ENCODE data around the gene MMEL1. TPM values are rescaled to one million over a fixed set of nuclear protein-coding genes. Genes with fewer than 3 reads are reported as not detected.
A peak's percentile ranks its signal among the peaks of the same experiment; 100 is the strongest.

The MMEL1 gene
- total and polyA plus RNA-seq, 2 experiments from 2014 or later = 0.57 to 0.90 TPM

DNA sequence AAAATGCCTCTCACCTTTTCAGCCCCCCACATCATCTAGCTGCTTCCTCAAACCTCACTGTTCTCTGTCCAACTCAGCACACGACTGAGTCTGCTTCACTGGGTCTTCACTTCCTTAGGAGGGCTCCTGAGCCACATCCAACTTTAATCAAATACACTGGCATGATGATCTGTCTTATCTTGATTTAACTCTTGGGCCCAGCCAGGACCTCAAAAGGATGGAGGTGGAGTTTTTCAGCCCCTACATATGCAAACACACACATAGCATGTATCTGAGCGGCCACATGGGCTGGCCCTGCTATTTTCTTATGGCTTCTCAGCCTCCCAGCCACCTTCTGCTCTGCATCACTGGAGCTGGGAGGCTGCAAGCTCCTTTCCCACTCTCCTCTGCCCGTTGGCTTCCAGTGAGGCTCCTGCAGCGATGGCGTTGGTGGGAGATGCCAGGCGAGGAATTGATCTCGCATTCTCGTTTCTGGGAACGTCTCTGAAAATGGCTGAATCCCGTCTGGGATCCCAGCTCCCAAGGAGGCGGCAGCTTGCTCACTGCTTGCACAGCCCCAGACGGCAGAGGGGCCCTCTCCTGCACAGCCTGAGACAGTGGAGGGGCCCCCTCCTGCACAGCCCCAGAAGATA, 48.0 kb downstream of the MMEL1 start:
- ATAC-seq (no peak), DNase-seq (ENCODE audit: low spot score) (no peak)
- H4K20me1 ChIP-seq (replicated peaks; ENCODE audit: insufficient read depth) = no peaks in the 10 kb centered on the region
- H3K79me2 ChIP-seq (replicated peaks; ENCODE audit: insufficient read depth) = no peaks in the 10 kb centered on the region
- Mint-ChIP-seq H3K4me1 (peaks cover 24% of the 10 kb centered on the region), H3K27ac (0 out of 2 replicates have a peak overlapping the region, but pooled peaks have one; percentile 62), H3K4me3 (peak overlapping the region; percentile 83), H3K36me3 (ENCODE audit: low read depth) (peaks cover 4% of the 10 kb centered on the region; the same call in 1 of the 3 replicates), H3K9me3 (no peaks in the 10 kb centered on the region), H3K27me3 (ENCODE audit: insufficient read depth, low read depth, poor library complexity) (peaks cover 8% of the 10 kb centered on the region)
- peak overlapping the region; percentile 98 for H3K4me2 ChIP-seq
- H3K27me3 ChIP-seq (ENCODE audit: insufficient read depth) = no peaks in the 10 kb centered on the region
- peak overlapping the region; percentile 88 for H3K4me3 ChIP-seq
- no peak overlapping the region for H2AFZ ChIP-seq
- no peaks in the 10 kb centered on the region for H3F3A ChIP-seq (replicated peaks; ENCODE audit: low read depth)
- H3K27ac ChIP-seq (ENCODE audit: low read depth) = no peak overlapping the region
- H3K4me1 ChIP-seq (ENCODE audit: insufficient read depth) = peaks cover 13% of the 10 kb centered on the region
- H3K36me3 ChIP-seq (ENCODE audit: insufficient read depth) = no peaks in the 10 kb centered on the region
- no peaks in the 10 kb centered on the region for H3K9me2 ChIP-seq (ENCODE audit: insufficient read depth)
- TF ChIP-seq POLR2AphosphoS5 (IDR thresholded peaks at IDR 0.05; ENCODE audit: low read depth) = no peak
- TF ChIP-seq, protein P1, sequence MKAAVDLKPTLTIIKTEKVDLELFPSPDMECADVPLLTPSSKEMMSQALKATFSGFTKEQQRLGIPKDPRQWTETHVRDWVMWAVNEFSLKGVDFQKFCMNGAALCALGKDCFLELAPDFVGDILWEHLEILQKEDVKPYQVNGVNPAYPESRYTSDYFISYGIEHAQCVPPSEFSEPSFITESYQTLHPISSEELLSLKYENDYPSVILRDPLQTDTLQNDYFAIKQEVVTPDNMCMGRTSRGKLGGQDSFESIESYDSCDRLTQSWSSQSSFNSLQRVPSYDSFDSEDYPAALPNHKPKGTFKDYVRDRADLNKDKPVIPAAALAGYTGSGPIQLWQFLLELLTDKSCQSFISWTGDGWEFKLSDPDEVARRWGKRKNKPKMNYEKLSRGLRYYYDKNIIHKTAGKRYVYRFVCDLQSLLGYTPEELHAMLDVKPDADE (IDR thresholded peaks at IDR 0.05) = no peak
- no peak for TF ChIP-seq EZH2phosphoT487 (IDR thresholded peaks at IDR 0.05; ENCODE audit: unreplicated experiment)
- no peak for TF ChIP-seq ZNF331 (CRISPR knock-in tag; IDR thresholded peaks at IDR 0.05; ENCODE audit: low read depth)
- TF ChIP-seq NANOG (IDR thresholded peaks at IDR 0.05; ENCODE audit: borderline replicate concordance) = no peak
- no peak for TF ChIP-seq EZH2 (IDR thresholded peaks at IDR 0.05; ENCODE audit: low read depth, unreplicated experiment)
- no peak for TF ChIP-seq JUNB (IDR thresholded peaks at IDR 0.05; ENCODE audit: unreplicated experiment)
- no peak for TF ChIP-seq CREB1 (CRISPR knock-in tag; IDR thresholded peaks at IDR 0.05; ENCODE audit: low read depth)
- TF ChIP-seq, protein P2, sequence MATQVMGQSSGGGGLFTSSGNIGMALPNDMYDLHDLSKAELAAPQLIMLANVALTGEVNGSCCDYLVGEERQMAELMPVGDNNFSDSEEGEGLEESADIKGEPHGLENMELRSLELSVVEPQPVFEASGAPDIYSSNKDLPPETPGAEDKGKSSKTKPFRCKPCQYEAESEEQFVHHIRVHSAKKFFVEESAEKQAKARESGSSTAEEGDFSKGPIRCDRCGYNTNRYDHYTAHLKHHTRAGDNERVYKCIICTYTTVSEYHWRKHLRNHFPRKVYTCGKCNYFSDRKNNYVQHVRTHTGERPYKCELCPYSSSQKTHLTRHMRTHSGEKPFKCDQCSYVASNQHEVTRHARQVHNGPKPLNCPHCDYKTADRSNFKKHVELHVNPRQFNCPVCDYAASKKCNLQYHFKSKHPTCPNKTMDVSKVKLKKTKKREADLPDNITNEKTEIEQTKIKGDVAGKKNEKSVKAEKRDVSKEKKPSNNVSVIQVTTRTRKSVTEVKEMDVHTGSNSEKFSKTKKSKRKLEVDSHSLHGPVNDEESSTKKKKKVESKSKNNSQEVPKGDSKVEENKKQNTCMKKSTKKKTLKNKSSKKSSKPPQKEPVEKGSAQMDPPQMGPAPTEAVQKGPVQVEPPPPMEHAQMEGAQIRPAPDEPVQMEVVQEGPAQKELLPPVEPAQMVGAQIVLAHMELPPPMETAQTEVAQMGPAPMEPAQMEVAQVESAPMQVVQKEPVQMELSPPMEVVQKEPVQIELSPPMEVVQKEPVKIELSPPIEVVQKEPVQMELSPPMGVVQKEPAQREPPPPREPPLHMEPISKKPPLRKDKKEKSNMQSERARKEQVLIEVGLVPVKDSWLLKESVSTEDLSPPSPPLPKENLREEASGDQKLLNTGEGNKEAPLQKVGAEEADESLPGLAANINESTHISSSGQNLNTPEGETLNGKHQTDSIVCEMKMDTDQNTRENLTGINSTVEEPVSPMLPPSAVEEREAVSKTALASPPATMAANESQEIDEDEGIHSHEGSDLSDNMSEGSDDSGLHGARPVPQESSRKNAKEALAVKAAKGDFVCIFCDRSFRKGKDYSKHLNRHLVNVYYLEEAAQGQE (IDR thresholded peaks at IDR 0.05; ENCODE audit: unreplicated experiment) = no peak
- TF ChIP-seq STAT1 (IDR thresholded peaks at IDR 0.05; ENCODE audit: unreplicated experiment) = no peak
- TF ChIP-seq ZNF462 (CRISPR knock-in tag; IDR thresholded peaks at IDR 0.05) = no peak
- TF ChIP-seq CTCF (conservative IDR thresholded peaks at IDR 0.05; ENCODE audit: low read depth in 2 of 2) = no peak
- TF ChIP-seq ZNF114 (CRISPR knock-in tag; IDR thresholded peaks at IDR 0.05) = no peak

All from GM23338 (cell line).